HEK293T (cell line): ENCODE measurements around the gene PIP5K1C.

Experiments used
- ARNT ChIP-seq: fragments of 450-650 bp; IDR thresholded peaks from 2 replicates; pipeline ENCODE4 v1.6.1; 2017; ENCODE audit warnings: mild to moderate bottlenecking
- BHLHE40 ChIP-seq: fragments of 450-650 bp; IDR thresholded peaks from 2 replicates; pipeline ENCODE4 v1.6.1; 2016; ENCODE audit warnings: mild to moderate bottlenecking, moderate library complexity, borderline replicate concordance
- ELF4 ChIP-seq: fragments of 450-650 bp; IDR thresholded peaks from 2 replicates; pipeline ENCODE4 v1.6.1; 2017; ENCODE audit warnings: antibody characterized with exemption
- HDGF ChIP-seq: fragments of 450-650 bp; IDR thresholded peaks from 2 replicates; pipeline ENCODE4 v1.6.1; 2017; ENCODE audit warnings: antibody characterized with exemption, borderline replicate concordance
- SP1 ChIP-seq: fragments of 450-650 bp; IDR thresholded peaks from 2 replicates; pipeline ENCODE4 v1.6.1; 2017
- SUZ12 ChIP-seq: fragments of 450-650 bp; IDR thresholded peaks from 2 replicates; pipeline ENCODE4 v1.6.1; 2016; ENCODE audit warnings: mild to moderate bottlenecking
- TARDBP ChIP-seq: fragments of 450-650 bp; IDR thresholded peaks from 2 replicates; pipeline ENCODE4 v1.6.1; 2016

DNA sequence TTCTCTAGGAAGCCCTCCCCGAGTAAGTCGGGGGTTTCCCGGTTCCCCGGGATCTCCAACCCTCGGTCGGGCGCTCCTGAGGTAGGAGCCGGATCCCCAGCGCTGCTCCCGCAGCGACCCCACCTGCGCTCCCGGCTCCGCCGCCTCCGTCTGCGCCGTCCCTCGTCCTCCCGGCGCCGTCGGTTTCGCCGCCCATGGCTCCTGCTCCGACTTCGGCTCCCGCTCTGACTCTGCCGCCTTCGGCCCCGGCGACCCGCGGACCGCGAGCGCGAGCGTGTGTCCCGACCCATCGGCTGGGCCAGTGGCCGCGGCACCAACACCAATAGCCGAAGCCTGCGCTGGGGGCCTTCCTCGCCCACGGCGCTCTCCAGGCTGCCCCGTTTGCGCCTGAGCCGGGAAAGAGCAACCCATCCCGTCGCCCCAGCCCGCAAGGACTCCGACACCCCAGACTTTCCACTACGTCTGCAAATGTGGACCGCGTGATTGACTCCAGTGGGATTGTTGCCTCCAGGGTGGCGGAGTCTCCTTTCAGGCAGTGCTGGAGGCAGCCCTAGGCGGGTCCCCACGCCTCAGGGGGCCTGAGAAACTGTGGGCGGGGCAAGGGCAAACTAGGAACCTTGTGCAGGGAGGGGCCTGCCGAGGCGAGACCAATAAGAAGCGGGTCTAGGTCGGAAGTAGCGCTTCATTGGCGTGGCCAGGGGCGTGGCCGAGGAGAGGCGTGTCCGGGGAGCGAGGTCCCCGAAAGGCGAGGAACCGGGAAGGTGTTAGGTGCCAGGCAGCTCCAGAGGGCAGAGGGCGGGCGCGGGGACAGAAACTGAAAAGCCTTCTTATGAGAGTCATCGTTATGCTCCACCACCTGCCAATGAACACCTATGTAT is 73.6 kb downstream of the PIP5K1C start, which contains the start of gene CACTIN:
- no peak for TF ChIP-seq ARNT
- TF ChIP-seq SUZ12 = no peak
- peak; percentile 70 for TF ChIP-seq SP1
- TF ChIP-seq BHLHE40 = no peak
- no peak for TF ChIP-seq TARDBP
- TF ChIP-seq ELF4 = peak; percentile 67
- no peak for TF ChIP-seq HDGF
